Mesothelial cell of epicardium (in vitro differentiated cells): ENCODE results near the gene MBD3L4. TPM values are rescaled to one million over a fixed set of nuclear protein-coding genes. Genes with fewer than 3 reads are reported as not detected.
"Not testable (repeated sequence)": the region's sequence is repeated elsewhere in the genome, so short reads cannot be mapped to it uniquely, and the experiment has no call there.

Source experiments
- DNase-seq, 2 experiments: peaks; one replicate each; pipeline ENCODE4 v3.0.0; 2021; ENCODE audit warnings: low spot score in 2 of 2; ENCODE audit not compliant: unreplicated experiment in 2 of 2
- H3K27ac Mint-ChIP-seq: 2 replicates; pipeline ENCODE4 v1.8.0; 2021; ENCODE audit warnings: mixed read lengths
- H3K27me3 Mint-ChIP-seq: 2 replicates; pipeline ENCODE4 v1.8.0; 2021; ENCODE audit warnings: low read depth, mixed read lengths
- H3K36me3 Mint-ChIP-seq: 2 replicates; pipeline ENCODE4 v1.8.0; 2021; ENCODE audit warnings: mixed read lengths
- H3K4me1 Mint-ChIP-seq: 2 replicates; pipeline ENCODE4 v1.8.0; 2021; ENCODE audit warnings: mixed read lengths
- H3K4me3 Mint-ChIP-seq: 2 replicates; pipeline ENCODE4 v1.8.0; 2021; ENCODE audit warnings: mild to moderate bottlenecking, moderate library complexity, mixed read lengths
- H3K9me3 Mint-ChIP-seq: 2 replicates; pipeline ENCODE4 v1.8.0; 2021; ENCODE audit warnings: mixed read lengths
- total RNA-seq: library from RNA; stranded (reverse); gene quantifications from 3 replicates; pipeline ENCODE4 v1.2.1, GENCODE V29; 2021
- TF ChIP-seq, protein P1 (sequence below): fragments of 200-600 bp; sonication (generic); IDR thresholded peaks from one replicate; pipeline ENCODE4 v1.5.0; 2021; ENCODE audit warnings: antibody characterized with exemption; ENCODE audit not compliant: unreplicated experiment

Gene MBD3L4
- total RNA-seq, 1 donor from 2014 or later = not detected

DNA sequence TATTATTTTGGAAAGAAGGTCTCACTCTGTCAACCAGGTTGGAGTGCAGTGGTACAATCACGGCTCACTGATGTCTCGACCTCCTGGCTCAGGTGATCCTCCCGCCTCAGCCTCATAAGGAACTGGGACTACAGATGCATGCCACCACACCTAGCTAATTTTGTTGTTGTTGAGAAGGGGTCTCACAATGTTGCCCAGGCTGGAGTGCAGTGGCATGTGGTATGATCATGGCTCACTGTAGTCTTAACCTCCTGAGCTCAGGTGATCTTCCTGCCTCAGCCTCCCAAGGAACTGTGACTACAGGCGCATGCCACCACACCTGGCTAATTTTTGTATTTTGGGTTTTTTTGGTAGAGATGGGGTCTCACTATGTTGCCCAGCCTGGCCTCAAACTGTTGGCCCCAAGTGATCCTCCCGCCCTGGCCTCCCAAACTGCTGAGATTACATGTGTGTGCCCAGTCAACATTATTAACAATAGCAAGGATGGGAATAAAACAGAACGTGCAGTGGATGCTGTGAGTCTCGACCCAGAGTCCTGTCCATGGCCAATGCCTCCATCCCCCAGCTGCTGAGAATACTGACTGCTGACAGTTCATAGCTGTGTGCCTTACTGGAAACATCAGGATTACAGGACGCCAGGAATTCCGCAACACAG lies 23.9 kb upstream of the MBD3L4 start:
- peaks cover 1% of the 10 kb centered on the region for H3K4me1 Mint-ChIP-seq
- peaks cover 11% of the 10 kb centered on the region for H3K9me3 Mint-ChIP-seq
- no peaks in the 10 kb centered on the region for H3K27me3 Mint-ChIP-seq
- no peak overlapping the region for H3K27ac Mint-ChIP-seq
- no peaks in the 10 kb centered on the region for H3K36me3 Mint-ChIP-seq
- no peak for DNase-seq
- TF ChIP-seq, protein P1, sequence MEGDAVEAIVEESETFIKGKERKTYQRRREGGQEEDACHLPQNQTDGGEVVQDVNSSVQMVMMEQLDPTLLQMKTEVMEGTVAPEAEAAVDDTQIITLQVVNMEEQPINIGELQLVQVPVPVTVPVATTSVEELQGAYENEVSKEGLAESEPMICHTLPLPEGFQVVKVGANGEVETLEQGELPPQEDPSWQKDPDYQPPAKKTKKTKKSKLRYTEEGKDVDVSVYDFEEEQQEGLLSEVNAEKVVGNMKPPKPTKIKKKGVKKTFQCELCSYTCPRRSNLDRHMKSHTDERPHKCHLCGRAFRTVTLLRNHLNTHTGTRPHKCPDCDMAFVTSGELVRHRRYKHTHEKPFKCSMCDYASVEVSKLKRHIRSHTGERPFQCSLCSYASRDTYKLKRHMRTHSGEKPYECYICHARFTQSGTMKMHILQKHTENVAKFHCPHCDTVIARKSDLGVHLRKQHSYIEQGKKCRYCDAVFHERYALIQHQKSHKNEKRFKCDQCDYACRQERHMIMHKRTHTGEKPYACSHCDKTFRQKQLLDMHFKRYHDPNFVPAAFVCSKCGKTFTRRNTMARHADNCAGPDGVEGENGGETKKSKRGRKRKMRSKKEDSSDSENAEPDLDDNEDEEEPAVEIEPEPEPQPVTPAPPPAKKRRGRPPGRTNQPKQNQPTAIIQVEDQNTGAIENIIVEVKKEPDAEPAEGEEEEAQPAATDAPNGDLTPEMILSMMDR = no peak
- no peak overlapping the region for H3K4me3 Mint-ChIP-seq

GRCh38 chr19:7063339-7063738 lies 23.4 kb upstream of the MBD3L4 start:
- Mint-ChIP-seq H3K27me3 (no peaks in the 10 kb centered on the region), H3K9me3 (peaks cover 11% of the 10 kb centered on the region), H3K27ac (no peak overlapping the region), H3K4me3 (no peak overlapping the region), H3K4me1 (no peaks in the 10 kb centered on the region), H3K36me3 (no peaks in the 10 kb centered on the region)
- TF ChIP-seq, protein P1 = no peak
- no peak for DNase-seq

GRCh38 chr19:7059977-7060376 lies 20.0 kb upstream of the MBD3L4 start:
- not testable (repeated sequence) for H3K4me3 Mint-ChIP-seq, H3K27ac Mint-ChIP-seq, H3K27me3 Mint-ChIP-seq, H3K36me3 Mint-ChIP-seq, H3K4me1 Mint-ChIP-seq, DNase-seq, H3K9me3 Mint-ChIP-seq

DNA sequence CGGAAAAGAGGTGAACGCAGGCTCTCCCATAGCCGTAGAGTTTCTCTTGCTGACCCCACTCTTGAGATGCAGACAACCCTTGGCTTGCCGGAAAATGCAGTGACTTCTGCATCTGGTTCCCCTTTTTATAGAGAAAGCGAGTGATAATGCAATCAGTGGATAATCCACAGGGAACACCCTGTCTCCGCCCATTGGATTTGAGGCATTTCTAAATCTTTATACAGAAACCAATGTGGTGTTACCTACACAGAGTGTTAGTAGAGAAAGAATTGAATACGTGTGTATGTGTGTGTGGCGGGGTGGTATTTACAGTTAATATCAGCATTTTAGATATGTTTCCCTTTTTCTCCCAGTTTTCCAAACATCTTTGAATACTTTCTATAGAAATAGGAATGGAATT lies 18.6 kb upstream of the MBD3L4 start, which contains the start of gene MBD3L3:
TSS of gene MBD3L3 (minus strand) at position 101 of the 400 bp plus-strand sequence. CDS start at position 30, 71 bp downstream.
- not testable (repeated sequence) for H3K4me3 Mint-ChIP-seq, H3K36me3 Mint-ChIP-seq, DNase-seq, H3K27me3 Mint-ChIP-seq, H3K4me1 Mint-ChIP-seq, H3K27ac Mint-ChIP-seq, H3K9me3 Mint-ChIP-seq

GRCh38 chr19:7056371-7056770 lies 16.4 kb upstream of the MBD3L4 start:
- H3K4me1 Mint-ChIP-seq, DNase-seq, H3K4me3 Mint-ChIP-seq, H3K27ac Mint-ChIP-seq, H3K36me3 Mint-ChIP-seq, H3K9me3 Mint-ChIP-seq, H3K27me3 Mint-ChIP-seq: not testable (repeated sequence)

- not testable (repeated sequence) for H3K9me3 Mint-ChIP-seq, H3K27me3 Mint-ChIP-seq, H3K27ac Mint-ChIP-seq, H3K36me3 Mint-ChIP-seq, H3K4me1 Mint-ChIP-seq, DNase-seq, H3K4me3 Mint-ChIP-seq
Observed at GRCh38 chr19:7055679-7056078, 15.7 kb upstream of the MBD3L4 start.

DNA sequence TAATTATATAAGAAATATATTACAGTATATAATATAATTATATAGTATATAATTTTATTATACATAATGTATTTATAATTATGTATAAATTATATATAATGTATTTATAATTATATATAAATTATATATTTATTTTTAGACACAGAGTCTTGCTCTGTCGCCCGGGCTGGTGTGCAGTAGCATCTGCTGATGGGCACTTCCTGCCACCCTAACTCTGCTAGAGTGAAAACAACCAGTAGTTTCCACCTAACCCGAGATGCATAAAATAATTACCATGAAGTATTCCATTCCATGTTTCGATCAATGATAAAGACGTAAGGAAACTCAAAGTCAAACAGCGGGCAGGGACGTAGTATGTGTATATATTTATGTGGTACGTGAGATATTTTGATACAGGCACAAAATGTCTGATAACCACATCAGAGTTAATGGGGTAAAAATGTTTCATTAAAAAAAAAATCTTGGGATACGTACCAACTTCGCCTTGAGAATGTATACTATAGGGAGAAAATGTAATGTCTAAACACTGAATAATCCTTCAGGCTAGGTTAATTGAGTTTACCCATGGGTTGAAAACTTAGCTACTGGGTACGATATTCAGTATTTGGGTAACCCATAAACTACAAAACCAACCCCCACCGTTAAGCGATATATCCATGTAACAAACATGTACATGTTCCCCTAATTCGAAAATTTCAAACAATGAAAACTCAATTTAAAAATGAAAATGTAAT lies 14.8 kb upstream of the MBD3L4 start:
- DNase-seq, H3K36me3 Mint-ChIP-seq, H3K4me1 Mint-ChIP-seq, H3K27me3 Mint-ChIP-seq, H3K27ac Mint-ChIP-seq, H3K9me3 Mint-ChIP-seq, H3K4me3 Mint-ChIP-seq: not testable (repeated sequence)

DNA sequence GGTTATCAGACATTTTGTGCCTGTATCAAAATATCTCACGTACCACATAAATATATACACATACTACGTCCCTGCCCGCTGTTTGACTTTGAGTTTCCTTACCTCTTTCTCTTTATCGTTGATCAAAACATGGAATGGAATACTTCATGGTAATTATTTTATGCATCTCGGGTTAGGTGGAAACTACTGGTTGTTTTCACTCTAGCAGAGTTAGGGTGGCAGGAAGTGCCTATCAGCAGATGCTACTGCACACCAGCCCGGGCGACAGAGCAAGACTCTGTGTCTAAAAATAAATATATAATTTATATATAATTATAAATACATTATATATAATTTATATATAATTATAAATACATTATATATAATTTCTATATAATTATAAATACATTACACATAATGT lies 12.9 kb upstream of the MBD3L4 start:
- not testable (repeated sequence) for H3K27ac Mint-ChIP-seq, H3K9me3 Mint-ChIP-seq, H3K27me3 Mint-ChIP-seq, DNase-seq, H3K4me1 Mint-ChIP-seq, H3K36me3 Mint-ChIP-seq, H3K4me3 Mint-ChIP-seq

DNA sequence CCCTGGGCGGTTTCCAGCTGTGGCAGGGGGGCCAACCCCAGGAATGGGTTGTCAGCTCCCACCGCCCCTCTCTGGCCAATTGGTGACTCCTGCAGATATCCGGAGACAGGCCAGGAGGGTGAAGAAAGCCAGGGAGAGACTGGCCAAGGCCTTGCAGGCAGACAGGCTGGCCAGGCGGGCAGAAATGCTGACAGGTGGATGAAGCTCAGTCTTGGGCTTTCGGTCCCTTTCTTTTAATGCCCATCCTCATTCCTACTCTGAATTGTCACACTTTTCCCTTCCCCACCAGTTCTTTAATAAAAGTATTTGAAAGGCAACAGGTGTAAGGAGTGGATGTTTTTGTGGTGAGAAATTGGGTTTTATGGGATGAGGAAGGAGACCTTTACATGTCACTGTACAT lies 11.4 kb upstream of the MBD3L4 start:
- DNase-seq, H3K4me3 Mint-ChIP-seq, H3K36me3 Mint-ChIP-seq, H3K27ac Mint-ChIP-seq, H3K4me1 Mint-ChIP-seq, H3K27me3 Mint-ChIP-seq, H3K9me3 Mint-ChIP-seq: not testable (repeated sequence)

- H3K4me3 Mint-ChIP-seq, DNase-seq, H3K36me3 Mint-ChIP-seq, H3K27me3 Mint-ChIP-seq, H3K27ac Mint-ChIP-seq, H3K9me3 Mint-ChIP-seq, H3K4me1 Mint-ChIP-seq: not testable (repeated sequence)
Observed at GRCh38 chr19:7049021-7049420, 9.0 kb upstream of the MBD3L4 start, which contains the start of gene MBD3L2. Gene MBD3L2 (plus strand): TSS chr19:7049321. CDS start chr19:7049374, 53 bp downstream.

DNA sequence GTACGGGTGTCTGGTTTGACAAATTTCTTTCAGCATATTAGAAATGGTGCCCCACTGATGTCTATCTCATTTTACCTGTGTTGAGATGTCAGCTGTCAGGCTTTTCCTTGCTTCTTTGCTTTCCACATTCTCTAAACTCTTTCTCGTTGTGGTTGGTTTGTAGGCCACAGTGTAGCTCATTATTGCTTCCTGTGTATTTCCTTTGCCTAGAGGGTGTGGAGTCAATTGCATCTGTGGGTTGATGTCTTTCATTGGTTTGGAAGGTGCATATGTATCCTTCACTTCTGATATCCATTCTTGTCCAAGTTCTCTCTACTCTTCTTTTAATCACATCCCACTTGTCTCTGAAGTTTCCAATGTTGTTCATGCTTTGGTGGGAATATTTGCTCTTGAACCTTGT lies 1.6 kb upstream of the MBD3L4 start:
- H3K9me3 Mint-ChIP-seq, H3K27ac Mint-ChIP-seq, H3K36me3 Mint-ChIP-seq, DNase-seq, H3K27me3 Mint-ChIP-seq, H3K4me1 Mint-ChIP-seq, H3K4me3 Mint-ChIP-seq: not testable (repeated sequence)

DNA sequence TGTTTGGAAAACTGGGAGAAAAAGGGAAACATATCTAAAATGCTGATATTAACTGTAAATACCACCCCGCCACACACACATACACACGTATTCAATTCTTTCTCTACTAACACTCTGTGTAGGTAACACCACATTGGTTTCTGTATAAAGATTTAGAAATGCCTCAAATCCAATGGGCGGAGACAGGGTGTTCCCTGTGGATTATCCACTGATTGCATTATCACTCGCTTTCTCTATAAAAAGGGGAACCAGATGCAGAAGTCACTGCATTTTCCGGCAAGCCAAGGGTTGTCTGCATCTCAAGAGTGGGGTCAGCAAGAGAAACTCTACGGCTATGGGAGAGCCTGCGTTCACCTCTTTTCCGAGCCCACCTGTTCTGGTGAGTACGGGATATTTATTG lies 9.7 kb downstream of the MBD3L4 start, which contains the start of gene MBD3L5:
TSS of gene MBD3L5 (plus strand) at position 301 of the 400 bp plus-strand sequence. CDS start at position 335, 34 bp downstream.
- not testable (repeated sequence) for H3K36me3 Mint-ChIP-seq, H3K4me1 Mint-ChIP-seq, H3K9me3 Mint-ChIP-seq, DNase-seq, H3K27me3 Mint-ChIP-seq, H3K4me3 Mint-ChIP-seq, H3K27ac Mint-ChIP-seq
